ENCODE data around the gene RAB20.
"Not testable (repeated sequence)": the region's sequence is repeated elsewhere in the genome, so short reads cannot be mapped to it uniquely, and the experiment has no call there.

The RAB20 gene

DNA sequence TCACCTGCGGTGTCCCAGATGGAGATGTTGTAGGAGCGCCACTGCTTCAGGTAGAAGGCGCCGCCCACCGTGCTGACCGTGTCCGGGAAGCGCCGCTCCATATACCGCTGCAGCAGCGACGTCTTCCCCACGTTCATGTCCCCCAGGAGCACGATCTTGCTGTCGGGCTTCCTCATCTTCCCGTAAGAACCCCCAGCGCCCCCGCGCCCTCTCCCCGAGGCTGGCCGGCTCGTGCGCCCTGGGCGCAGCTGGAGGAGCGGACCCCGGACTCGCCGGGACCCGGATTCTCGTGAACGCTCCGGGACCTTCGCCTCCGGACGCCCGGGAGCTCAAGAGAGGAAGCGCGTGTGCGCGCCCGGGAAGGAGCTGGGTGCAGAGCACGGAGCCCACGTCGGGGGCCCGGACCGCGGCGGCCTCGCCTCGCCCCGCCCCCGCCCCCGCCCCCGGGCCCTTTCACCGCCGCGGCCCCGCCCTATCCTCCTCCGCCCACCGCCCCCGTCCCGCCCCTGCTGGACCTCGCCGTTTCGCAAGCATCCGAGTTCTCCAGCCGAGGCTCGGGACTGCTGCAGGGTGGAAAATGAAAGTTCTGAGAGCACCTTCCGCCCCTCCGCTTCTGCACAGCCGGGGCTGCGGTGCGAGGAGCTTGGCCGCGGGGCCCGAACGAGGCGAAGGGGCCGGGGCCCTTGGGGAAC, at the start of gene RAB20:
TSS of gene RAB20 (minus strand) at position 379 of the 692 bp plus-strand sequence. CDS start at position 176, 203 bp downstream.
- no peak for DNase-seq (ENCODE audit: low read depth, low spot score)

DNA sequence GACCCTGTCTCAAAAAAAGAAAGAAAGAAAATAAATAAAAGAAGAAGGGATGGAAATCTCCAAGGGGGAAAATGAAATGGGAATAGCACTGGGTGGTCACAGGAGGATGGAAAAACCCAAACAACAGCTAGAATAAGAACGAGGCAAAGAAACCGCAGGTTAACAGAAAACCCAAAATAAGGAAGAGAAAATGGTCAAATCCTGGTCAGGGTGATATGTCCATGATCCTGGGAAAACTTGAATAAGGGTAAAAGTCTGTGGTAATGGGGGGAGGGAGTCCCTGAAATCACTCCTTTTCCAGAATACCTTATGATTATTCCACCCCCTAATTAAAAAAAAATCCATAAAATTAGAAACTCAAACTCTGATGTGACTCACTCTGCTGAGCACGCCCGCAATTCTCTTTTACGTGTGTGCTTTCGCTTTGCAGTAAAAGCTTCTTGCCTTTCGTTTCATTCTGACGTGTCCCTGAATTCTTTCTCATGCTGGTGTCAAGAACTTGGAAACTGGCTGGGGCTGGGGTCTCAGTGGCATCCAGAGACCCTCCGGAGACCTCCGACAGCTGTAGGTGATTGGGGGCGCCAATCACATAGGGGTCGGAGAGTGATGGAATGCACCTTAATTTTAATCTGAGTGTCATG, 49.6 kb upstream of the RAB20 start:
- no peak for DNase-seq (ENCODE audit: low read depth, low spot score)

DNA sequence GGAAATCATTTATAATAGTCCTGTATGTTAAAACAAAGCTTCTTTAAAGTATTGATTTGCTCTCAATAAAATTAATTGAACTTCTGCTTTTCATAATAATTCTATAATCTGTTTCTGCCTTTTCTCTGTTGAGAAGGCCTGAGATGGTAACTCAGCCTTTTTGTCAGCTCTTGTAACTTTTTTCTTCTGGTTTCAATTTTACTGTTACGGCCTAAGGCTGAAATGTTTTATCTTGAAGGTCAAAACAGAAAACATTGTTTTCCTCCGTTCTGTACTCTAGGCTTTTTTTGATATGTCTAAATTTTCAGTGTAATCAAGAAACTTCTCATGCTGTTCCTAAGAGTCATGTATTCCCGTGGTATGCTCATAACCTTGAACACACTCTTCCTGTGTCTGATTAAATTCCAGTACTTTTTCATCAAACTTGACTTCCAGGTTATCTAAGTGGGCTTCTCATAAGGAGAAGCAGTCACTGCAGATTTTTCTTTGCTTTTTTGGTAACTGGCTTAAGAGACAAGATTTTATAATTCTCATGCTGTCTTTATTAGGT, 46.2 kb upstream of the RAB20 start:
- DNase-seq (ENCODE audit: low read depth, low spot score) = no peak

DNA sequence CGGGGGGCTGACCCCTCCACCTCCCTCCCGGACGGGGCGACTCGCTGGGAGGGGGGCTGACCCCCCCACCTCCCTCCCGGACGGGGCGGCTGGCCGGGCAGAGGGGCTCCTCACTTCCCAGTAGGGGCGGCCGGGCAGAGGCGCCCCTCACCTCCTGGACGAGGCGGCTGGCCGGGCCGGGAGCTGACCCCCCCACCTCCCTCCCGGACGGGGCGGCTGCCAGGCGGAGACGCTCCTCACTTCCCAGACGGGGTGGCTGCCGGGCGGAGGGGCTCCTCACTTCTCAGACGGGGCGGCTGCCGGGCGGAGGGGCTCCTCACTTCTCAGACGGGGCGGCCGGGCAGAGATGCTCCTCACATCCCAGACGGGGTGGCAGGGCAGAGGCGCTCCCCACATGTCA, 44.8 kb upstream of the RAB20 start:
- not testable (repeated sequence) for DNase-seq (ENCODE audit: low read depth, low spot score)

- DNase-seq (ENCODE audit: low read depth, low spot score) = no peak
Measured at GRCh38 chr13:110605132-110605531, 43.6 kb upstream of the RAB20 start.

GRCh38 chr13:110600980-110601379, 39.5 kb upstream of the RAB20 start:
- no peak for DNase-seq (ENCODE audit: low read depth, low spot score)

DNA sequence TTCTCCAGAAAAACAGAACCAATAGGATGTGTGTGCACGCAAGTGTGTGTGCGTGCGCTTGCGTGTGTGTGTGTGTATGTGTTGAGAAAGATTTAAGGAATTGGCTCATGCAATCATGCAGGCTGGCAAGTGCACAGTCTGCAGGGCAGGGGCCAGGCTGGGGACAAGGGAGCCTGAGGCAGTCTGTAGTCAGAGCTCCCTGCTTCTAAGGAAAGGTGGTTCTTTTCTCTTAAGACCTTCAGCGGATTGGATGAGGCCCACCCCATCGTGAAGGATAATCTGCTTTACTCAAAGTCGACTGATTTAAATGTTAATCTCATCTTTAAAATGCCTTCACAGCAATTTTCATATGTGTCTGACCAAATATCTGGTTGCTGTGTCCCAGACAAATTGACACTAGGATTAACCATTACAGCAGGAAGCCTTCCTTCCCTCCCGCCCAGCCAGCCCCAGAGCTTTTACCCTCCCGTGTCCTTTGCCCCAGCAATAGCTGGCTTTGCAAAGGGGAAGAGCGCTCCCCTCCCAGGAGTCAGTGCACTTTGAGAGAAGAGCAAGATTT, 38.8 kb upstream of the RAB20 start:
- DNase-seq (ENCODE audit: low read depth, low spot score) = no peak

DNA sequence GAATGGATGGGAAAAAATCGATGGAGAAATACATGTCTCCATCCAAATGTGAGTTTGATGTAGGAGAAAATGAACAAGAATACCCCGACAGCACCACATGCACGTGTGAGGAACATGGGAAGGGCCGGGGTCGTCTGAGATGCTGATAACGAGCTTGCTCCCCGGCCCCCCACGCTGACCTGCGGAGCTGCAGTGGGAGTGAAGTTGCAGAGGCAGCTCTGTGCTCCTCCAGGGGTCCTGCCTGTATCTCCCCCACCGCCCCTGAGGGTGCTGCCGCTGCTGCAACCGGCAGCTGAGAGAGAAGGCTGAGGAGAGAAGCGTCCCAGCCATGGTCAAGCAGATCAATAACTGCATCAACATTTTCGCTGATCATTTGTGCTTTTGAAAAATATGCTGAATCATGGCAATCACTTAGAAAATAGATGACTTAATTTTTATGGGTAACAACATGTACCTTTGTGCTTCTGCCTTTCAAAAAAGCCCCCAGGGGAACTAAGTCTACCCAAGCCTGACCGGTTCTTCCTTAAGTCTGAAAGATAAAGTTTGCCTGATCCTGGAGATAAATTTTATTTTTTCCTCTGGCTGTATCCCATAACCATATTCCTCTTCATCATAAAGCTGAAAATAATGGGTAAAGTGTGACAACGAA, 35.6 kb upstream of the RAB20 start:
- DNase-seq (ENCODE audit: low read depth, low spot score) = no peak

DNA sequence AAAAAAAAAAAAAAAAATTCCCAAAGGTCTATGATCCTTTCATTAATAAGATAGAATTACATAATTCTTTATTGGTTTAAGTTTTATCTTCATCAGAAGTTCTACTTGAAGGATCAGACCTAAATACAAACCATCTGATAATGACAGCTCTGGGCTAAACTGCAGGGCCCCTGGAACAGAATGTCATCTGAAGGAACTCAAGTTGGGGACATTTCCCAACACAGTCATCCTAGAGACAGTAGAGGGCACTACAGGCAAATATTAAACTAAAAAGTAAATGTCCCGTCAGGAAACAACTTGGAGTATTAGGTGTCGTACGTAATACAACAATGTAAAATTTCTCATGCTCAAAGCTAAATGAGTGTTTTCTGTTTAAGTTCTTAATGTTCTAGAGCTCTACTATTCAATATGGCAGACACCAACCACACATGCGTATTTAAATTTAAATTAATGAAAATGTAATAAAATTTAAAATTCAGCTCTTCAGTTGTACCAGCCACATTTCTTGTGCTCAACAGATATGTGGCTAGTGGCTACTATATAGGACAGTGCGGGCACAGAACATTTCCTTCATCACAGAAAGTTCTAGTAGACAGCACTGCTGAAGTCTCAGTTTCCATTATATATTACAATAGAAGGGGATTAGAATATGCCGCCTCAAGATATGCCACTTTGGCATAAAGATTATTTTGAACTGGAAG, 32.1 kb upstream of the RAB20 start:
- DNase-seq (ENCODE audit: low read depth, low spot score) = no peak

DNA sequence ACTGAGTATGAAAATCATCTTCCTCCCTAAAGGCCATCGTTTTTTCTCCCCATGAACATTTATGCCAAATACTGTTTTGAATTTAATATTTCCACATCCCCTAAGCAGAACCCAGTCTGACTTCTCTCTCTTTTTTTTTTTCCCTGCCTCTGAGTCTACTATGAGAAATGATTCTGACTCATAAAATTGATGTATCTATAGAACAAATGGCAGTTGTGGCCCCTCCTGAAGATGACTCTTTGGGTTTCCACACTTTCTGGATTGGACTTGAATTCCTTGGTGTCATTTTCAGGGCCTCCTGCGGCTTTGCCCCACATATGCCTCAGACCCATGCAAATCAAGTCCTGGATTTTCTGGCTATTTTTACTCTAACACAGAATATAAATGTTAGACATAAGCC, 31.1 kb upstream of the RAB20 start:
- DNase-seq (ENCODE audit: low read depth, low spot score) = no peak

DNA sequence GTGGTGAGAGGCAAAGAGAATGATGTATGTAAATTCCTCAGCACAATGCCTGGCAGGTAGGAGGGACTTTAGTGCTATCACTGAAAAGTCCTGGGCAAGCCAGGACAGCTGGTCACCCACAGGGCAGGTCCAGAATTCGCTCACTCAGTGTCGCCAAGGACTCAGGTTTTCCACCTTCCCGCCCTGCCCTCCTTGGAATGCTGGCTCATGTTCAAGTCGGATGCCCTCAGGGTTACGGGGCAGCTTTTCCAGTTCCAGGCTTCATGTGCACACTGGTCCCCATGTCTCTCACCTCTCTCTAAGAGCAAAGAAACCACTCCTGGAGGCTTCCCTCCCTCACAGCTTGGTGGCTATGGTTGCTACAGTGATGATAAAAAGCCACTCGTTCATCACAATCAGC, 29.1 kb upstream of the RAB20 start:
- no peak for DNase-seq (ENCODE audit: low read depth, low spot score)

GRCh38 chr13:110589793-110590390, 28.4 kb upstream of the RAB20 start:
- DNase-seq (ENCODE audit: low read depth, low spot score) = no peak

DNA sequence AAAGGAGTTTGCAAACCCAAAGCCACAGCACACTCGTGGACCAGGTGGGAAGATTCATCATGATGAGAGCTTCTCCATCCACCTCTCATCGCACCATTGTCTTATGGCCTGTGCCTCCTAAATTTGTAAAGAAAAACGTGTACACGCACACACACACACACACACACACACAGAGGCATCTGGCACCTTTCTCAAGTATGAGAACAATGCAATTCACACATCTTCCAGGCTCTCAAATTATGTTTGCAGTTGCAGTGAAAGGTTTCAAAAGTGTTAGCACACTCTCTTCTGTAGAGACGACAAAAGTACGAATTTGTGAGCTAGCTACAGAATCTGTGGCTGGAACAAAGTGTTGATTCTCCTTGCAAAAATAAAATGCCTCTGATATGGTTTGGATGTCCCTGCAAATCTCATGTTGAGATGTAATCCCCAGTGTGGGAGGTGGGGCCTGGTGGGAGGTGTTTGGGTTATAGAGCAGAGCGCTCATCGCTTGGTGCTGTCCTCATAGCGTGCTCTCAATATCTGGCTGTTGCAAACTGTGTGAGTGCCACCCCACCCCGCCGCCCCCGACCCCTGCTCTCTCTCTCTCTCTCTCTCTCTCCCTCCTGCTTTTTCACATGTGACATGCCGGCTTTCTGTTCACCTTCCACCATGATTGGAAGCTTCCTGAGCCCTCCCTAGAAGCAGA, 21.8 kb upstream of the RAB20 start:
- DNase-seq (ENCODE audit: low read depth, low spot score) = no peak

DNA sequence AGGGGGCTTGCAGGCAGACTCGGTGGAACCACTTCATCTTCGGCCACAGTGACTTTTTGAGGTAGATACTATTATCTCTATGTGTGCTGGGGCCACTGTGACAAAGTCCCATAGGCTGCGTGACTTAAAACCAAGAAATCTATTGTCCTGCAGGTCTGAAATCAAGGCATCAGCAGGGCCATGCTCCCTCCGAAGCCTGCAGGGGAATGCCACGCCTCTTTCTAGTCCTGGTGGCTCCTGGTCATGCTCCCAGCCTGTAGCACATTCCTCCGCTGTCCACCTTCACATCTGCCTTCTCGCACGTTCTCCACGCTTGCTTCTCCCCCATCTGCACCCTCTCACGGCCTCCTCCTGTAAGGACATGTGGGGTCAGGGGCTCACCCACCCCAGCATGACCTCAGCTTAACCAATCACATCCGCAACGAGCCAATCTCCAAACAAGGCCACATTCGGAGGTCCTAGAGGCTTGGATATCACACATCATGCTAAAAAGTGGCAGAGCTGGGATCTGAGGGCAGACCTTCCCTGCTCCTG, 21.0 kb upstream of the RAB20 start:
- no peak for DNase-seq (ENCODE audit: low read depth, low spot score)

DNA sequence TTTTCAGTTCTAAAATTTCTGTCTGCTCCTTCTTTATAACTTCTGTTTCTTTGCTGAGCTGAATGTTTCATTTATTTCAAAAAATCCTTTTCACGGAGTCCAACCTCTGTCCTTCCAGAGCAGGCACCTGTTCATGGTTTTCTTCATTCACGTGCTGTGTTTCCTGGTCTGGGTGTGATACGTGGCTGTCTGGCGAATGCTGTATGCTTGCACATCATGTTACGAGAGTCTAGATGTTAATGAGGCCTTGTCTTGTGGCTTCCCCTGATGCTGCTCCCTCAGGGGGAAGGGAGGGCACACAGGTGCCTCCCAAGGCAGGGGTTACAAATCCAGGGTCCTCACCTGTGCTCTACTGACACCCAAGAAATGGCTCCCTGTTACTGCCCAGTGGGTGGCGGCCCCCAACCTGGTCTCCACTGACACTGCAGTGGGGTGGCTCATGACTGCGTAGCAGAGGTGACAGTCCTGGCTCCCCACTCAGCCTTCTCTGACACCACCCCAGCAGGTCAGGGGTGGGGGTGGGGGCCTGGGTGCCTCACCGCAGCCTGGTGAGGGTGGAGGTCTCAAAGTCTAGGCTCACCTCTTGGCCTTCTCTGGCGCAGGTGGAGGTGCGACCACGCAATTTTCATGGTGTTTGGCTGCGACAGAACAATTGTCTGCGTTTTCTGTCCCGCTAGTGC, 20.1 kb upstream of the RAB20 start:
- DNase-seq (ENCODE audit: low read depth, low spot score) = no peak

DNA sequence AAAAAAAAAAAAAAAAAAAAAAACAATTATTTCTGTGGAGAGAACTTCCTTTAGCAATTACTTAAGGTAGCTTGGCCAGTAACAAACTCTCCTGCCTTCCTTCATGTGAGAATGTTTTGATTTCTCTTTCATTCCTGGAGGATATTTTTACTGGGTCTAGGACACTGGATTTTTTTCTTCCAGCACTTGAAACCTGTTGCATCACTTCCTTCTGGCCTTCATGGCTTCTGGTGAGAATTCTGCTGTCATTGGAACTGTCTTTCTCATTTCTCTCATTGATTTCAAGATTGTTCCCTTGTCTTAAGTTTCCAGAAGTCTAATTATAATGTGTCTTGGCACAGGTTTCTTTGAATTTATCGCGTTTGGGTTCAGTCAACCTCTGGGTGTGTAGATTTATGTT, 19.3 kb upstream of the RAB20 start:
- DNase-seq (ENCODE audit: low read depth, low spot score) = no peak

DNA sequence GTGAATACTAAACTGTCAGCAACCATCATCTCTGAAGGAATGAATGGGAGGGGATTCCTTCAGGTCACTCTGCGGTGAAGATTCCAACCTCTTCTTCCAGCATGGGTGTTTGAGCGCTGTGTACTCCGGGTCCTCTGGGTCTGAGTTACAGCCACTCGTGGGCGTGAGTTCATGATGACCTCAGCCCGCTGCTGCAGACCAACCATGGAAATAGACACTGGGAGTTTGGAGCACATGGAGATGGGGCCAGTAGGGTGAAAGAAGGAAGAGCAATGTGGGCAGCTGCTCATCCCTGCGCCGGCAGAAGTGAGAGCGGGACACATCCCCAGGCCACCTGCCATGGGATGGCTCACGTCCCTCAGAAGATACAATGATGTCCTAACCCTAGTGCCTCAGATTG, 16.8 kb upstream of the RAB20 start:
- no peak for DNase-seq (ENCODE audit: low read depth, low spot score)

GRCh38 chr13:110576736-110577476, 15.4 kb upstream of the RAB20 start:
- no peak for DNase-seq (ENCODE audit: low read depth, low spot score)

DNA sequence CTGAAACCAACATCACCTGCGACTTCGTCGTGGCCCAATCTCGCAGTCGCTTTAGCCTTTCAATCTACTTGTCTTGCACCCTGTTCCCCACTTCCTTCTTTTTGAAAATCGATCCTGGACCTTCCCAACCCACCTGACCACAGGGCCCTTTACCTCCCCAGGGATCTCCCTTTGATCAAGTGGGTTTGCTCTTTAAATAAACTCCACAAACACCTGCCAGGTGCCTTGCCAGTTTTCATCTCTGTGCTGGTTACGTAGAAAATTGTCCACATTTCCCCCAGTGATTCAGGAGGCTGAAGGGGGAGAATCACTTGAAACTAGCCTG, 14.5 kb upstream of the RAB20 start:
- DNase-seq (ENCODE audit: low read depth, low spot score) = no peak

Measured in brain pericyte (primary cell).